Vagina (tissue), 2 donors: ENCODE data around the gene SLC34A1.

ENCODE experiments used
- CTCF ChIP-seq, 3 experiments: fragments of 450-650 bp in 2 of 3; fragments of 200-600 bp in 1 of 3; sonication (generic) in 1 of 3; IDR thresholded peaks; one replicate each; pipeline ENCODE4 v1.5.1; 2017 to 2019; ENCODE audit warnings: antibody characterized with exemption in 3 of 3, mild to moderate bottlenecking in 2 of 3, moderate library complexity in 2 of 3
- POLR2A ChIP-seq, 2 donors: fragments of 450-650 bp; IDR thresholded peaks; one replicate each; pipeline ENCODE4 v1.6.1; 2017; ENCODE audit warnings: antibody characterized with exemption in 2 of 2, mild to moderate bottlenecking in 2 of 2, moderate library complexity in 2 of 2

DNA sequence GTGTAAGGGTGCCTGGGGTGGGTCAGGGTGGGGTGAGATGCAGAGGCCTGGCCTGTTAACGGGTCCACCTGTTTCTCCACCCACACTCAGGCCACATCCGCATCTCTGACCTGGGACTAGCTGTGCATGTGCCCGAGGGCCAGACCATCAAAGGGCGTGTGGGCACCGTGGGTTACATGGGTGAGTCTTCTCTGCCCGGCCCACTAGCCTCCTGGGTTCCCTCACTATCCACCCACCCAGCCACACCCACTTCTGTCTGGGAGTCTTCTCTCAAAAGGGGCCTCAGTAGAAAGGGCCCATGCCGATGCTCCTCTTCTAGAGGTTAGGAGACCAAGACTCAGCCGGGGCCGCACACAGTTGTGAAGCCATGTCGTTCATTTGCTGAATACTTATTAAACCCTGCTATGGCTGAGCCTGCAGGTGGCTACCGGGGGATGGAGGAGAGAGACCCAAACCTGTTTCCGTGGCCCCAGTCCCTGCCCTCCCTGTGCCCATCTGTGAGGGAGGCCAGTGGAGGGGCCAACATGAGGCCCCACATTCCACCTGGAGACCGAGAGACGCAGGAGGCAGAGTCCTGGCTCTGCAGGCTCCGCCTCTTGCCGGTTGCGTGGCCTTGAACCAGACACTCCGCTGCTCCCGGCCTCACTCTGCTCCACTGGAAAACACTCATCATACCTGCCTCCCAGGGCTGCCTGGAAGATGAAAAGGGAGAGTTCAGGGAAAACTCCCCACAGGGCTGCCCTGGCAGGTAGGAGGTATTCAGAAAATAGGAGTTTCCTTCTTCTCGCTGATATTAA is 50.9 kb downstream of the SLC34A1 start:
- TF ChIP-seq CTCF (IDR thresholded peaks at IDR 0.05) (no peak), POLR2A (IDR thresholded peaks at IDR 0.05) (no peak)
